ENCODE data around the gene RACK1.
A peak's percentile ranks its signal among the peaks of the same experiment; 100 is the strongest.

The RACK1 gene

GRCh38 chr5:181229996-181230395 is 13.7 kb downstream of the RACK1 start:
- Histone ChIP-seq H2BK120ac (ENCODE audit: low read depth, low read length) (no peak overlapping the region), H3K56ac (ENCODE audit: low read length) (no peak overlapping the region), H3K18ac (ENCODE audit: low read length) (no peak overlapping the region), H3K79me1 (ENCODE audit: low read length) (peaks cover 2% of the 10 kb centered on the region), H3K36me3 (ENCODE audit: control insufficient read depth, insufficient read depth, low read length) (peaks cover 4% of the 10 kb centered on the region), H3K27me3 (ENCODE audit: insufficient read depth, low read length, poor library complexity) (no peaks in the 10 kb centered on the region), H3K4me1 (ENCODE audit: control insufficient read depth, low read depth, low read length) (no peaks in the 10 kb centered on the region), H4K5ac (ENCODE audit: low read length) (no peak overlapping the region), H3K4me3 (ENCODE audit: low read length) (no peak overlapping the region), H3K23ac (ENCODE audit: low read length) (no peak overlapping the region), H3K9ac (ENCODE audit: low read length) (no peak overlapping the region), H2BK5ac (ENCODE audit: low read length) (no peak overlapping the region), H3K27ac (ENCODE audit: low read depth, low read length) (no peak overlapping the region), H2AK5ac (ENCODE audit: low read length) (no peak overlapping the region), H3K79me2 (ENCODE audit: control insufficient read depth, insufficient read depth, low read length) (no peaks in the 10 kb centered on the region), H3K4me2 (ENCODE audit: low read length) (no peak overlapping the region), H4K8ac (ENCODE audit: low read depth, low read length) (no peak overlapping the region), H2BK15ac (replicated peaks; ENCODE audit: low read depth) (no peak overlapping the region), H3K4ac (ENCODE audit: low read depth, low read length) (no peak overlapping the region)
- no CpG with 5 or more reads among the region's 13 CpGs for WGBS (ENCODE audit: extremely low coverage, insufficient coverage, low lambda C conversion rate)
- no peak for DNase-seq

GRCh38 chr5:181224390-181225229 is 19.1 kb downstream of the RACK1 start:
- peak overlapping the region; percentile 51 for H2BK5ac ChIP-seq (ENCODE audit: low read length)
- H3K36me3 ChIP-seq (ENCODE audit: control insufficient read depth, insufficient read depth, low read length): no peaks in the 10 kb centered on the region
- H3K4ac ChIP-seq (ENCODE audit: low read depth, low read length): no peak overlapping the region
- no peak overlapping the region for H2BK15ac ChIP-seq (replicated peaks; ENCODE audit: low read depth)
- no peak overlapping the region for H3K18ac ChIP-seq (ENCODE audit: low read length)
- no peak for DNase-seq
- no peak overlapping the region for H3K27ac ChIP-seq (ENCODE audit: low read depth, low read length)
- H4K5ac ChIP-seq (ENCODE audit: low read length): no peak overlapping the region
- no peaks in the 10 kb centered on the region for H3K27me3 ChIP-seq (ENCODE audit: insufficient read depth, low read length, poor library complexity)
- H3K56ac ChIP-seq (ENCODE audit: low read length): peak overlapping the region; percentile 99
- H2BK120ac ChIP-seq (ENCODE audit: low read depth, low read length): no peak overlapping the region
- peak overlapping the region; percentile 29 for H3K23ac ChIP-seq (ENCODE audit: low read length)
- peak overlapping the region; percentile 63 for H3K4me3 ChIP-seq (ENCODE audit: low read length)
- no peak overlapping the region for H4K8ac ChIP-seq (ENCODE audit: low read depth, low read length)
- H2AK5ac ChIP-seq (ENCODE audit: low read length): peak overlapping the region; percentile 59
- peaks cover 2% of the 10 kb centered on the region for H3K79me2 ChIP-seq (ENCODE audit: control insufficient read depth, insufficient read depth, low read length)
- peak overlapping the region; percentile 79 for H3K4me2 ChIP-seq (ENCODE audit: low read length)
- no CpG with 5 or more reads among the region's 22 CpGs for WGBS (ENCODE audit: extremely low coverage, insufficient coverage, low lambda C conversion rate)
- peak overlapping the region; percentile 97 for H3K9ac ChIP-seq (ENCODE audit: low read length)
- H3K79me1 ChIP-seq (ENCODE audit: low read length): peaks cover 5% of the 10 kb centered on the region
- H3K4me1 ChIP-seq (ENCODE audit: control insufficient read depth, low read depth, low read length): peaks cover 4% of the 10 kb centered on the region

- H3K36me3 ChIP-seq (ENCODE audit: control insufficient read depth, insufficient read depth, low read length): no peaks in the 10 kb centered on the region
- H3K4me1 ChIP-seq (ENCODE audit: control insufficient read depth, low read depth, low read length): peaks cover 4% of the 10 kb centered on the region
- peaks cover 2% of the 10 kb centered on the region for H3K79me2 ChIP-seq (ENCODE audit: control insufficient read depth, insufficient read depth, low read length)
- no peaks in the 10 kb centered on the region for H3K27me3 ChIP-seq (ENCODE audit: insufficient read depth, low read length, poor library complexity)
- H3K23ac ChIP-seq (ENCODE audit: low read length): peak overlapping the region; percentile 29
- peak overlapping the region; percentile 97 for H3K9ac ChIP-seq (ENCODE audit: low read length)
- peak; percentile 93 for DNase-seq
- H2AK5ac ChIP-seq (ENCODE audit: low read length): peak overlapping the region; percentile 59
- no peak overlapping the region for H4K5ac ChIP-seq (ENCODE audit: low read length)
- WGBS (ENCODE audit: extremely low coverage, insufficient coverage, low lambda C conversion rate): no CpG with 5 or more reads among the region's 31 CpGs
- peak overlapping the region; percentile 63 for H3K4me3 ChIP-seq (ENCODE audit: low read length)
- H3K56ac ChIP-seq (ENCODE audit: low read length): peak overlapping the region; percentile 99
- H3K27ac ChIP-seq (ENCODE audit: low read depth, low read length): peak overlapping the region; percentile 80
- H4K8ac ChIP-seq (ENCODE audit: low read depth, low read length): no peak overlapping the region
- H3K79me1 ChIP-seq (ENCODE audit: low read length): peaks cover 5% of the 10 kb centered on the region
- H3K4ac ChIP-seq (ENCODE audit: low read depth, low read length): no peak overlapping the region
- H2BK120ac ChIP-seq (ENCODE audit: low read depth, low read length): no peak overlapping the region
- H2BK15ac ChIP-seq (replicated peaks; ENCODE audit: low read depth): no peak overlapping the region
- H3K4me2 ChIP-seq (ENCODE audit: low read length): peak overlapping the region; percentile 93
- H3K18ac ChIP-seq (ENCODE audit: low read length): peak overlapping the region; percentile 13
- H2BK5ac ChIP-seq (ENCODE audit: low read length): peak overlapping the region; percentile 97
Observed at GRCh38 chr5:181223729-181224389, 19.8 kb downstream of the RACK1 start.

- peak; percentile 99 for DNase-seq
- no peaks in the 10 kb centered on the region for H3K27me3 ChIP-seq (ENCODE audit: insufficient read depth, low read length, poor library complexity)
- peak within 1 kb of the TSS; percentile 97 for H3K4me2 ChIP-seq (ENCODE audit: low read length)
- WGBS (ENCODE audit: extremely low coverage, insufficient coverage, low lambda C conversion rate): no CpG with 5 or more reads among the region's 59 CpGs
- peak within 1 kb of the TSS; percentile 59 for H2AK5ac ChIP-seq (ENCODE audit: low read length)
- H3K4me3 ChIP-seq (ENCODE audit: low read length): peak within 1 kb of the TSS; percentile 84
- H3K56ac ChIP-seq (ENCODE audit: low read length): peak within 1 kb of the TSS; percentile 99
- H3K23ac ChIP-seq (ENCODE audit: low read length): peak within 1 kb of the TSS; percentile 29
- peak within 1 kb of the TSS; percentile 88 for H3K18ac ChIP-seq (ENCODE audit: low read length)
- H4K8ac ChIP-seq (ENCODE audit: low read depth, low read length): no peak within 1 kb of the TSS
- peak within 1 kb of the TSS; percentile 97 for H3K9ac ChIP-seq (ENCODE audit: low read length)
- no peaks in the 10 kb centered on the region for H3K36me3 ChIP-seq (ENCODE audit: control insufficient read depth, insufficient read depth, low read length)
- H3K79me1 ChIP-seq (ENCODE audit: low read length): peaks cover 5% of the 10 kb centered on the region
- H3K4me1 ChIP-seq (ENCODE audit: control insufficient read depth, low read depth, low read length): peaks cover 4% of the 10 kb centered on the region
- no peak within 1 kb of the TSS for H2BK120ac ChIP-seq (ENCODE audit: low read depth, low read length)
- peaks cover 2% of the 10 kb centered on the region for H3K79me2 ChIP-seq (ENCODE audit: control insufficient read depth, insufficient read depth, low read length)
- no peak within 1 kb of the TSS for H4K5ac ChIP-seq (ENCODE audit: low read length)
- peak within 1 kb of the TSS; percentile 94 for H3K27ac ChIP-seq (ENCODE audit: low read depth, low read length)
- H2BK5ac ChIP-seq (ENCODE audit: low read length): peak within 1 kb of the TSS; percentile 97
- H2BK15ac ChIP-seq (replicated peaks; ENCODE audit: low read depth): no peak within 1 kb of the TSS
- H3K4ac ChIP-seq (ENCODE audit: low read depth, low read length): peak within 1 kb of the TSS; percentile 49
Observed at GRCh38 chr5:181223058-181223728, 20.5 kb downstream of the RACK1 start, which contains the start of gene TRIM41. TSS of gene TRIM41 (plus strand) at chr5:181223281. CDS start at chr5:181224000, 719 bp downstream.

- Histone ChIP-seq H2BK5ac (ENCODE audit: low read length) (no peak overlapping the region), H3K4me3 (ENCODE audit: low read length) (peak overlapping the region; percentile 84), H3K4me1 (ENCODE audit: control insufficient read depth, low read depth, low read length) (peaks cover 4% of the 10 kb centered on the region), H3K18ac (ENCODE audit: low read length) (peak overlapping the region; percentile 51), H3K9ac (ENCODE audit: low read length) (peak overlapping the region; percentile 87), H3K79me1 (ENCODE audit: low read length) (peaks cover 5% of the 10 kb centered on the region), H2AK5ac (ENCODE audit: low read length) (no peak overlapping the region), H3K27me3 (ENCODE audit: insufficient read depth, low read length, poor library complexity) (no peaks in the 10 kb centered on the region), H3K56ac (ENCODE audit: low read length) (peak overlapping the region; percentile 96), H3K4ac (ENCODE audit: low read depth, low read length) (no peak overlapping the region), H2BK15ac (replicated peaks; ENCODE audit: low read depth) (no peak overlapping the region), H4K8ac (ENCODE audit: low read depth, low read length) (no peak overlapping the region), H3K36me3 (ENCODE audit: control insufficient read depth, insufficient read depth, low read length) (no peaks in the 10 kb centered on the region), H4K5ac (ENCODE audit: low read length) (no peak overlapping the region), H3K4me2 (ENCODE audit: low read length) (peak overlapping the region; percentile 97), H2BK120ac (ENCODE audit: low read depth, low read length) (no peak overlapping the region), H3K27ac (ENCODE audit: low read depth, low read length) (no peak overlapping the region), H3K79me2 (ENCODE audit: control insufficient read depth, insufficient read depth, low read length) (peaks cover 2% of the 10 kb centered on the region), H3K23ac (ENCODE audit: low read length) (no peak overlapping the region)
- WGBS (ENCODE audit: extremely low coverage, insufficient coverage, low lambda C conversion rate): no CpG with 5 or more reads among the region's 18 CpGs
- no peak for DNase-seq
Observed at GRCh38 chr5:181222630-181223057, 21.1 kb downstream of the RACK1 start.

Data from mesendoderm (in vitro differentiated cells).